GM11168 (cell line): ENCODE results near the gene APIP.

Experiments used
- in situ Hi-C: fragments of 300-500 bp; cut with MboI; formaldehyde crosslinking; loops from one replicate; pipeline ENCODE4 v1.12.0; 2022; ENCODE audit warnings: low sequenced_read_pairs; ENCODE audit not compliant: unreplicated experiment

APIP gene

DNA sequence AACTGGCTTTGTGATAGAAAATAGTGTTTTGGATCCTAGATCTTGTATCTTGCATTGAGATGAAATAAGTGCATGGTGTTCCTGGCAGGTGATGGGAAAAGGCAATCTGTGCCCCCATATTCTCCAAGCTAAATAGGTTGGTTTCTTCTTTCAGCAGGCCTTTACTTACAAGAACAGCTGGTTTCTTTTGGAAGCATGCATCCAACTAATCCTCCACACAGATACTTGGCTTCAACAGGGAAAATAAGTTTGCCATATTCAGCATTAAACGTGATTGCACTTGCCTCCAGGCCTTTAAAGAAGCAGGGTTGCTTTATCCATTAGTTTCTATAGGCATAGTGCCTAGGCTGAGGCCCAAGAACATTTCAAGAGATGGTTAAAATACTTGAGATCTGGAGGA, 59.9 kb downstream of the APIP start:
- in situ Hi-C loops = no loop called here

DNA sequence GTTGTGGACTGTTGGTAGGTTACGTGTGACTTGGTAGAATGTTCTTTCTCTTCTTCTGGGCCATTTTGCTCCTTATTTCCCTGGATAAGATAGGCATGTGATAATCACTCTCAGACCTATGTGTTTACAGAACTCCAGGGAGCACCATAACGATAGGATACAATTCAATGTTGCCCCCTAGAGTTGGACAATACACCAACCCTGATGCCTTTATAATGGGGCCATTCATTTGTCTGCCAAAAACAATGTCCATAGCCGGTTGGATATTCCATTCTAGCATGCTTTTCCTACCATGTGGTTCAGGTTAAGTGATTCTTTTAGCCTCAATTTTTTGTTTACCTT, 60.5 kb downstream of the APIP start:
- in situ Hi-C loops = no loop called here

DNA sequence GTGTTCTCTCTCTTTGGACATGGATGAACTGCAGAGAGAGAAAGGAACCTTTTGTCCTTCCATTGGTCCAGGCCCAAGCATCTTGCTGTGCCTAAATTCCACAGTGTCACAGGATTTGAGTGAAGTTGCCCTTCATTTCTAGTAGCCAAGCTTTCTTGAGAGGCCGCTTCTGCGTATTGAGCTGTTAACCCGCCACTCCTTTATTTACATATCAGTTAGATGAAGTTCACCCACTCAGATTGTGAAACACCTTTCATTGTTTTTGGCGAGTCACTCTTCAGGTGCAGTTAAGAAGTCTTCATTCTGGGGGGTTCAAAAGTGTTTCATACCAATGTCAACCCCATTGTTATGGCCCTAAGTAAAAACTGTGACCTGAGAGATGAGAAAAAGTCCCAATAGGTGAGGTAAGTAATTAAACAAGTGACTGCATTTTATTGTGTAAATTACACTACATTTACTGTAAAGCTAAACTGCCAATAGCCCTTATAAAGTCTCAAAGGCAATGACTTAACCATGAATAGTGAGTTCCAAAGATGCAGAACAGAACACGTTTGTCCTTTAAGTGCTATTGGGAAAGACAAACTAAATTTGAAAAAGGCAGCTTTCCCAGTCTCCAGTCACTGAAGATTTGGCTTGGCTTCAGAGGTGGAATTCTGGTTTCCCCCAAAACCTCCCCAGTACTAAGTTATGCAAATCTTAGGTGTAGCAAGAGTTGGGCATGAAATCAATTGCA, 61.0 kb downstream of the APIP start:
- in situ Hi-C loops = no loop called here

DNA sequence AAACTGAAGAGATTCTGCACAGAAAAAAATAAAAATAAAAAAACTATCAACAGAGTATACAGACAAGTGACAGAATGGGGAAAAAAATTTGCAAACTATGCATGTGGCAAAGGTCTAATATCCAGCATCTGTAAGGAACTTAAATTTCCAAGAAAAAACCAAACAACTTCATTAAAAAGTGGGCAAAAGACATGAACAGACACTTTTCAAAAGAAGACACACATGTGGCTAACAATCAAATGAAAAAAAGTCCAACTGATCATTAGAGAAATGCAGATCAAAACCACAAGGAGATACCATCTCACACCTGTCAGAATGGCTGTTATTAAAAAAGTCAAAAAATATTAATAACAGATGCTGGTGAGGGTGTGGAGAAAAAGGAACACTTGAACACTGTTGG, 64.3 kb downstream of the APIP start:
- in situ Hi-C loops = no loop called here

DNA sequence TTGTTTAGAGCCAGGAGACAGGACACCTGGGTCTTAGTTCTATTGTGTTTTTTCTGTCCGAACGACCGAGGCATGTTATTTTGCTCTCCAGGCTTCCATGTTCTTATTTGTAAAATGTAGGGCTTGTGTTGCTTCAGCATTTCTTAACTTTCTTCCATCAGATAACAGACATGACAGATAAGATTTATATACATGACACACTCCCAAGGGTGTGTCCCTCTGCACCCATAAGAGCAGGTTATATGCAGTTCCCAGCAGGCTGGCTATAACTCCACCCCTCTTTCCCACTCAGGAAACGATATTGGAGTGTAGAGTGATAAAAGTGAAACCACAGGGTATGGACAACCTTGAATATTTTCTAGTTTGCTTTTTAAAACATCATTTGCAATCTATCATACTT, 65.8 kb downstream of the APIP start:
- in situ Hi-C loops = no loop called here

DNA sequence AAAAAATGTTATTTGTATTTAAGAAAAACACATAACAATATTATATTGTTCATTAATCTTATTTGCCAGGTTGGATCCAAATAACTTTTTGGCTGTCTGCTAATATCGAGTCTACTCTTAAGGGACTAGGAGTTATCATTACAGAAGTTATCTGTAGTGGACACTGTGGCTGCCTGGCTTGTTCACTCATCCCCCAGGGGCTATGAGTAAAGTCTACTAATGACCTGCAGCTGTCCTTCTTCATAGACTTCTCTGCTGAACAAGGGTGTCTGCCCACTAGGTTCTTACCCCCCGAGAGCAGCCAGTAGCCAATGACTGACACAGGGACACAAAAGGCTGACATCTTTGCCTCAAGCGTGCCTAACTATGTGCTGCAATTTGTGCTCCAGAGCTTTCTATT, 69.7 kb downstream of the APIP start:
- in situ Hi-C loops = no loop called here

DNA sequence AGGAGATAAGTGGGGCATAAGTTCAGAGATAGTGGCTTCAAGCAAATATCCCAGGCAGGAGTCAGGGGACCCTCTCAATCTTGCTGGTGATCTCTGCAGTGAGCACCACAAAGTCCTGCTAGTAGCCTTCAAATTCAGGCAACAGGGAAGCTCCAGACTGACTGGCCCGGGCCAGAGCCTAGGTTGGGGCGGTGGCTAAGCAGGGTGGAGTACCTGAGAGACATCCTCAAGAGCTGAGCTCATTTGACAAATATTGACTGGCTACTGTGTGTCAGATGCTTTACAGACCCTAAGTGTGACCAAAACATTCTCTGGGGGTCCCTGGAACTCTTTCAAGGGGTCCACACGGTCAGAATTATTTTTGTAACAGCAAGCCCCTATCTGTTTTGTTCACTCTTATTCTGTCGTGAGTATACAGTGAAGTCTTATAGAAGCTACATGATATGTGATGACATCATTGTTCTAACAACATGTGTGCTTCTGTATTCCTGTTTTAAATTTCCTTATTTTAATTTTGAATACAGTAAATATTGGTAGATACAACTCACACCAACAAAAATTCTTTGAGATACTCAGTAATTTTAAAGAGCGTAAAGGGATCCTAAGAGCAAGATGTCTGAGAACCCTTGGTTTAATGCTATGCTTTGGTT, 71.6 kb downstream of the APIP start:
- in situ Hi-C loops = no loop called here

DNA sequence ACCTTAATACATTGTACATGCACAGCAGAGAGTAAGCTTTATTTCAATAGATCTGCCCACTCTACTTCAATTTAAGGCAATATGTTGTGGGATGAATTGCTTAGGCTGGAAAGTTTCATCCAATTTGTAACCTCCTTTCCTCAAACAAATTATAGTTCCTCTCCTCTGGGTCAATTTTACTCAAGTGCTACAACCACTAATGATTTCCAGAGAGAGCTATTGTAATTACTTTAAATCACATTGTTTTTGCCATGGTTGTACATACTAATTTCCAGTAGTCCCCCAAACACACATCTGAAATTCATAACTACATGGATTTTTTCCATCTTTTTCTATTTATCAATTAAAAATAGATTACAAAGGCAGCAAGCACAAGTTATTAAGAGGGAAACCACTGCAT, 72.9 kb downstream of the APIP start:
- in situ Hi-C loops = no loop called here

DNA sequence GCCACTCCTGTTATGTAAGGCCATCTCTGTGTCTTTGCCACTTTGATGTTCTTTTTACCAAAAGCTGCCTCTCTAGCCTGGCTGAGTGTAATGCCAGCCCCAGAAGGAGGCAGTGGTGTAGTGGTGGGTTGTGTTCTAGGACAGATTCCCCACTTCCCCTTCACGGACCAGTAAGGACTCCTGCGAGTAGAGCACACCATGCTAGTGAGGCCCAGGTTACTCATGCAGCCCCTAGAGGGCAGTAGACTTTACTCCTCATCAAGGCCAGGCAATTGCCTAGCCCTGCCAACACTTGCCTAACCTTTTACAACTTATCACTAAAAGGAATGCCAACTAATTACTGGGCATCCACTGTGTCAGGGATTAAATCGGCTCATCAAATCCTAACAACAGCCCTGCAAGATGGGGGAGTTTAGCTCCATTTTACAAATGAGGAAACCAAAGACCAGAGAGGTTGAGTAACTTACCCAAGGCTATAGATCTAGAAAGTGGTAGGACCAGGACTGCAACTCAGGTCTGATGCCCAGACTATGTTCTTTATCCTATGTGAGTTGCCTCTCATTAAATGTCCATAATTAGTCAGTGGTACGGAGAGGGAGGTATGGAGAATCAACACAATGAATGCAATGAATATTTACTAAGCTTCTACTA, 75.3 kb downstream of the APIP start:
- in situ Hi-C loops = no loop called here

DNA sequence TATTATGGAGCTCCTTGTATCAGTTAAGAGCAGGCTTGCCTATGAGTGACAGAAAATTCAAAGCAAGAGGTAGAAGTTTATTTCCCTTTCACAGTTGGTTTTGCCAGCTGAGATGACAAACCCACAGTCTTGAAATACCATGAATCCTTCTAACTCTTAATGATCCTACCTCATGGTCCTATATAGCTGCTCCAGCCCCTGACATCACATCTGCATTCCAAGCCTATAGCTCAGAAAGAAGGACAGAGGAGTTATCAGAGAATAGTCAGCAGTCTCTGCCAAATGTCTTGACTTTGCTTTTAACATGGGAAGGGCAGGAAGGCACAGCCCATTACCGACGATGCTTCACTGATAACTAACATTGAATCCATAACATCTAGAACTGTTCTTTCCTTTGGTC, 76.2 kb downstream of the APIP start:
- in situ Hi-C loops = no loop called here

DNA sequence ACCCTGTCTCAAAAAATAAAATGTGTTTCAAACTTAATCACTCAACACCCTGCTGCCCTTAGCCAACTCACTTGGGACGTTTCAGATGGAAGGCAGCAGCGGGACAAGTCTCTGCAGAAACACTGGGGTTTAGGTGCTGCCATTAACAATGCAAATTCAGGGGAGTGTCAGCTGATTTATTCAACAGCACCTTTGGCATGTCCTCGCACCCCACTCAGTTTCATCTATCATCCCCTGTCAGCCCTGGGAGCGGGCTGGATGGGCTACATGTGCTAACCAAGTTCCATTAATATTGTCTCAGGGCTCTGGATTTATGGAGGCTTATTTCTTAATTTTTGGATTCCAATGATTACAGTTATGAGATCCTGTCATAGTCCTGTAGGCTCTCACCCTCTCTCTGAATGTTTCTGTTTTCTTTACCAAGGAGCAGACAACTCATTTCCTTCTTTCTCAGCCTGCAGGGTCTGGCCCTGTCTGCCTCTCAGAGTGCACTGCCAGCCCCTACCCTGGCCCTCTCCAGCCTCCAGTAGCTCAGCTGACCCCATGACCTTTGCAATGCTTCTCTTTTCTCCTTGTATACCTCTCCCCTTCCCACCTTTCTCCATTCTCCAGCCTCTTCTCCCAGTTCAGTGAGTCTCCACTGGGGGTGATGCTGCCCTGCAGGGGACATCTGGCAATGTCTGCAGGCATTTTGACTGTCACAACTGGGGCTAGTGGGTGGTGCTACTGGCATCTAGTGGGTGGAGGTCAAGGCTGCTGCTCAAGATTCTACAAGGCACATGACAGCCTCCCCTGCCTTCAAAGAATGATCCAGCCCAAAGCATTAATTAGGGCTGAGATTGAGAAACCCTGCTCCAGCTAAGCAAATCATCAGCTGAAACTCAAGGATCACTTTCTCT, 79.0 kb downstream of the APIP start:
- in situ Hi-C loops = no loop called here

DNA sequence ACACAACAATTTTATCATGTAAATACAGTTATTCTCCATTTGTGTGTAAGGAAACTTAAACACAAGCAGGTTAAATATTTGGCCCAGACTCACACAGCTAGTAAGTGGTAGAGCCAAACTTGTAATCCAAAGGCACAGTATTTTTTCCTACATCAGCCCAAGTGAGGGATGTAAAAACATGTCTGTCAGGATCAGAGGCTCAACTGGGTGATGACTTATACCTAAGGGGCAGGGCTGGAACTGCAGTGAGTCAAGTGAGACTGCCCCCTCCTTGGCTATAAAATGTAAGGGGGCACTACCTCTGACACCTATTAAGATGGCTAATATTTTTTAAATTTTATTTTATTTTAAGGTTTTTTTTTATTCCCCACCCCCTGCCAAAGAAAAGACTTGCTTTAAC, 82.6 kb downstream of the APIP start:
- in situ Hi-C loops = no loop called here
